Measurements from ENCODE around the gene FHIT.

The FHIT gene

DNA sequence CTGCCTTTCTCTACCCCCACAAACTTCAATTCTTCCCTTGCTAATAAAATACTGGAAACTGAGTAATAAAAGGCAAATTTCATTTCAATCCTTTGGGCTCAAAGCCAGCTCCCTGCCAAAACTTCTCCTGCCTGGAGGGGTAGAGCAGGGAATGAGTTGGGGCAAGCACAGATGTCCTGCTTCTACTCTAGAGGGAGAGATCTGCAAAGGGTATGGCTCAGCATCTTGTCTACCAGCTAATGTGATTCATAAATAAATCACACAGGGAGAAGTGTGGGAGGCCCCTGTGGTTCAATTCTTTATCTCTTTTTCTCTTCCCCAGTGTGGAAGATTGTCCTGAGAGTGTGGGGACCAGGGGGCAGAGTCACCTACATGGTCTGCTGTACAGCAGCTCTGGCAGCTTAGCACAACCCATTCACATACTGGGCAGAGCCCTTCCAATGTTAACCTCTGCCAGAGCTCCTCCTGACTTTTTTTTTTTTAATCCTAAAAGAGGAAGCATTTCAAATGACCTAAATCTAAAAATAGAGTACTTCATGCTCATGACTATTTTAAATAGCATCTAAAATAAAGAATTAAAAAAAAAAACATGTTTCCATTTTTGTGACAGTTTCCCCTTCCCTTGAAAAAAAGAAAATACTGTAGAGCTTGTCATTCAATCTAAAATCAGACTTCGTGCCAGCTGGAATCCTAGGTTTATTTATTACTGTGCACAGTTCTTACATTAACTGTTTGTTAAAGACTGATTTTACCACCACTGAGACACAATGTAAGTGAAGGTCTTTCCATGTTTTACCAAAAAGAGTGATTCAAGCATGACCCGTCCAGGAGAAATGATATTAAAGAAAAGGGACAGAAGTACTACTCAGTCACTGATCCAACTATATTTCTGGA, 1117.7 kb downstream of the FHIT start:
- peak; percentile 16 for DNase-seq

DNA sequence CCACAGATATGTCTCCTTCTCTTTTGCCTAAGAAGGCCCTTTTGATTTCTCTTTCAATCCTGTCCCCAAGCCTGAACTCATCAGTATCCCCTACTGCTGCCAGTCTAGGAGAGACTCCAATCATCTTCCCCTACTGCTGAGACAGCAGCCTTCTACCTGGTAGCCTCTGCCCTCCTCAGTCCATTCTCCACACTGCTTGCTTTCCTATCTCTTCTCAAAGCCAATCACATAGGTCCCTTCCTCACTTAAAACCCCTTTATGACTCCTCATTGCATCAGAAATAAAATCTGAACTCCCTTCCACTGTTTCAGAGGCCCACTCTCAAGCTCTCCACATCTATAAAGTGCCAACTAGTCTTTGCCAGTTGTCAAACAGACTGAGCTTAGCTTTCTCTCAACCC, 1119.6 kb downstream of the FHIT start:
- DNase-seq = no peak

DNA sequence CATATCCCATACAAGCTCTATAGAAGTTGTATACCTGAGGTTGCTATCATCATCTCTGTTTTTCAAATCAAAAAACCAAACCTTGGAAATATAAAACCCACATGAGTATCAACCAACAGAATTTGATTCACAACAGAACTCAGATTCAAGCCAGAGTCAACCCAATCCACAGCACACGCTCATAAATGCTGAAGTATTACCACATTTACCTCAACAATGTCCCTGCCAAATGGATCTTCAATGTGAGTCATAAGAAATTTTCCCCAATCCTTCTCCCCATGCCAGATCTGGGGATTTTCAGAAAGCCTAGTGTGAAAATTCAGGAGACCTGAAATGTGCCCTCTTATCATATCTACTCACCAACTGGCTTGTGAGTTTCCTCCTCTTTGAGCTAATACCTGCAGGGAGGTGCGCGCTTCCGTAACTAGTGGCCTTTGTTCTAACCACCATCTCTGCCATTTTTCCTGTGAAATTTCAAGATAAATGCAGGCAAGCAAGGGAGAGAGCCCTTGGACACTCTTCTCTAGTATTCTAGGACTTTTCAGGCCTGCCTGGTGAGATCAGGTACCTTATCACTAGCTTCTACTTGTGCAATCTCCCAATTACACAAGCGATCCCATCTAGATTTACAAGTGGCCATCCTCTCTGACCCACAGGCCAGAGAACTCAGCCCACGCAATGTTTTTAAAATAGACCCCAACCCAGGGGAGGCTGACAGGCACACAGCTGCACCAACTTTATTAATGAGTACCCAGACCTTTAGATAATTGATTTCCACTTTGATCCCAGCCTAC, 1124.5 kb downstream of the FHIT start:
- DNase-seq = no peak

DNA sequence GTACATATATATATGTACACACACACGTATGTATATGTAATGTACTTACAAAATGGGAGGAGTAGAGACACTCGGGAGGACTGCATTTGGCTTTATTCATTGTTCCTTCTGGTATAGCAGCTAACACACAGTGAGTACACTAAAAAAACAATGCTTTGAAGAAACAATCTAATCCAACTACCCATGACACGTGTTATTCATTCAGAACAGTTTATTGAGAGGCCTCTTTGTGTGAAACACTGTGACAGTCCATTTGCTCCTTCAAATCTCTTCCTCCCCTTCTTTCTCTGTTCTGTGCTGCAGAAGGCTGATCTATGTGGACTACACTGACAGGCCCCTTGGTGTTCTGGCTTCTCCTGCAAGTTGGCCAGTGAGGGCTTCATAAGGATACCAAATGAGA, 1125.6 kb downstream of the FHIT start:
- DNase-seq = no peak

DNA sequence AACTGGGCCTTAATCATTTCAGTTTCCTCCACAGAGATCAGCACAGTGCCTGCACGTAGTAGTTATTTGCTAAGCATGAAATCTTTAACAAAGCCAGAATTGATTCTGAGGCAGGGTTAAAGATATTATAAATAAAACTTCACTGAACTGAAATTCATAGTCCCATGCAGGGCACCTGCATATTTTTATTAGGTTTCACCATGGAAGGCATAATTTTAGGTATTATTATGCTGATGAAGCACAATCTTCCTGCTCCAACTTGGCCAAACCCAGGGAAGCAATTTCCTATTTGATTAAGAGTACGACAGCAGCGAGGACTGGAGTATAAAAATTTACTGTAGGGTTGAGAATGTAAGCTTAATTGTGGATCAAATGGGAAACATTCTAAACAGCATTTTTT, 1131.0 kb downstream of the FHIT start:
- DNase-seq = no peak

DNA sequence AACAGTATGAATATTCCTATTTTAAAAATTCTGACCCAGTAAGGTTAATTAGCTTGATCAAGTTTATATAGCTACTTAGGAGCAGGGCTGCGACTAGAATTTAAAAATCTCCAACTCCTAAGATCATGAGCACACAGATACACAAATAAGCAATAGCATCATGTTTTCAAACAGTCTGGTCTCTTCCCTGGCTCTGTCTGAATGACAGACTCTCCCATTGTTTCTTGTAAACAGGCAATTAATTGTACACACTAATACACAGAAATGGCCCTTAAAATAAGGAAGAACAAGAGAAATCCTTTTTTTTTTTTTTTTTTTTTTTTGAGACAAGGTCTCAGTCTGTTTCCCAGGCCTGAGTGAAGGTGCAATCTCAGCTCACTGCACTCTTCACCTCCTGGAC, 1137.1 kb downstream of the FHIT start:
- no peak for DNase-seq

DNA sequence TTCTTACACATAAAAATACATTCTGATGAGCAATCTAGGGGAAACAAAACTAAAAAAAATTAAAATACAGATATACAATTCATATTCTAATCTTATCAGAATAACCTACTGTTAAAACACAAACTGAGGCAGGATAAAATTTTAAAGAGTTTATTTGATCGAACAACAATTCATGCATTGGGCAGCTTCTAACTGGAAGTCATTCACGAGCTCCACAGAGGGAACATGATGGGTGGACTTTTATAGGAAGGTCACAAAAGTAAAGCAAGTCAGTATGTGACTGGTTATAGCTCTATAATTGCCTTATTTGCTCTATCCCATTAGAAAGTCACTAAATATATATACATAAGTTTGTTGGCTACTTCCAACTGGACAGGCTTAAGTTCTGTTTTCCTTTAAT, 1144.0 kb downstream of the FHIT start:
- no peak for DNase-seq

DNA sequence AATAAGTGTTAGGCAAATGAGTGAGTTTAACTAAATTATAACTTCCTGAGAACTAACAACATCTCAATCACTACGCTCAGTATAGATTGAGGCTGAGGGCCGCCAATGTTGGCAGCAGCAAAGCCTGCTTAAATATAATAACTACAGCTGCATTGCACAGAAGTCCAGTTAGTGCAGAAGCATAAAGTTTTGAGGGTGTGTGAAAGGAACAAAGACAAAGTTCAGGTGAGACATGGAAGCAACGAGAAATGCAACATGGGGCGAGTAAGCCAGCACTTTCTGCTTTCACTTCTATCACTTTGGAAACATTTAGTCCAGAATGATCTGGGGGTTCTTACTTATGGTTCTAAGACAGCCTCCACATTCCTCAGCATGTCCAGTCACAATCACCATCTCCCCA, 1149.1 kb downstream of the FHIT start:
- no peak for DNase-seq

DNA sequence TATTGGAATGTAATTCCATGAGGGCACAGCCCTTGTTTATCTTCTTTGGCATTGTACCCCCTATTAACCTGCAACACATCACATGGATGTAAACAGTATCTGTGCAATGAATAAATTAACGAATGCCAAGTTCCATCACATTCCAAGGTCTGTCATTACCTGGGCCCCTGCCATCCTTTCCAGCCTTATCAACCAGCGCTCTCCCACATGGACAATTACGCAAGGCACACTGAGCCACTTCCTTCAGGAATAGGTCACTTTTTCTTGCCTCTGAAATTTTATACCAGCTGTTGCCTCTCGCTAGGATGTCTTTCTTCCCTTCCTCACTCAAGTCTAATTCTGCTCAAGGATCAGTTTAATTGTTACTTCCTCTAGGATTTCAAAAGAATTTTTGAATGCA, 1149.6 kb downstream of the FHIT start:
- DNase-seq = no peak

DNA sequence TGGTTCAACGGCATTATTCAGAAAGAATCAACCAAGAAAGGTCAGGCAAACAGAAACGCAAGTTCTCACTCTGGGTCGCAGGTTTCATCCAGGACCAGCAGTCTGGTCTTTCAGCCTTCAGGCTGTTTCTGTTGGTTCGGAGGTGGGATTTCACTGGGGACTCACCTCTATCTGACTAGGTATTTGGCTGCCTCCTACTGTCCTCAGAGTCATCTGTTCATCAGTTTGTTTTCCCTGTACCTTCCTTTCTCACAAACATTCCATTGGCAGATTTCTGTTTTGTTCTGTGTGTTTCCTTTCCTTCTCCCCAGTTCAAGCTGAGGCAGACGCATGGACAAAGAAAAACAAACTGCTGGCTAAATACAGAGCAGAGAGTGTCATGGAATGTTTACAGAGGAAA, 1154.8 kb downstream of the FHIT start:
- DNase-seq = no peak

DNA sequence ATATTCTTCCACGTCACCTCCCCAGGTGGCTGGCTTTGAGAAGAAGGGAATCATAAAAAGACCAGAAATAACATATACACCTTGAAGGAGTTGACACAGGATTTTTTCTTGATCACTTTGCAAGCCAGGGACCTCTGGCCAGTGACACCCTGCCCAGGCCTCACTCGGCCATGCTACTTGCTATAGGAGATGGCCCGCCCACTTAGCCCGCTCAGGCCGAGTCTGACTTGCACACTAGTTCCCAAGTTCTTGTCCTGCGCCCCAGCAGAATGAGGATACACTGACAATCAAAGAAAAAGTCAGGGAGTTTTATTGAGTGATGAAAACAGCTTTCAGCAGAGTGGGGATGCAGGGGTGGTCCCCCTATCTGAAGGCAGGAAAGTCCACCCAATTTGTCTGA, 1155.3 kb downstream of the FHIT start:
- no peak for DNase-seq

DNA sequence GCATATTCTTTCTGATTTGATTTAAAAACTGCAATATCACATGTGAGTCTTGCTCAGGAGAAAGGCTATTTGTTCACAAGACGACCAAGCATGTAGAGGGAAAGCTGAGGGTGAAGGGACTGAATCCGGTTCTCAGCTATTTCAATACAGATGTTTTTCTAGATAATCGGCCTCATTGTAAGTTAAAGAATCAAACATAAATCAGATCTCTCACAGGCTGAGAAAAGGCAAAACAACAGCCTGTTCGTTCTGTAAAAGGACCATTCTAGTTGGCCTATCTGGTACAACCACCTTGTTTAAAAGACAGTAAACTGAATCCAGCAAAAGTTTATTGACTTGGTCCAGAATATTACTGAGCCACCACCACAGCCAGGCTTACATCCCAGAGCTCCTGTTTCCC, 1155.7 kb downstream of the FHIT start:
- DNase-seq = no peak

DNA sequence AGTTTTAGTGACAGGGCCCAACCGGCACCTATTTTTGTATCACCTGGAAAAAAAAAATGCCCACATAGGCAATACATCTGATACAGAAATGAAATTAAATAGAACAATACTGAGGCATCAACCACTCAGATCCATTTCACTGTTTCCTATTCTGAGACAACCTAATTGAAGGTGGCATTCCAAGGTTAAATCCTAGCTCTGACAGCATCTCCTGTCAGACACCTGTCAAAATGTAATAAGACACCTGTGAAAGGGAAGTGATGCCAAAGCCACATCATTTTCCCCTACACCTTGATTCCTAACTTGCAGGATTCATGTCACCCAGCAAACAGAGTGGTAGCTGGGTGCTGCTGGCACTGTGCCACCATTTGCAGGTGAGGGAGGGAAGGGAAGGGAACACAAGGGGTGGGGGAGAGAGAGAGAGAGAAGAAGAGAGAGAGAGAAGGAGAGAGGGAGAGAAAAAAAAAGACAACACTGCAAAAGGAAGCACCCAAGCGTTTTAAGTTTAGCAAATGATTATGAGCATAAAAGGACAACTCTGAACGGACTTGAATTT, 1156.8 kb downstream of the FHIT start:
- no peak for DNase-seq

DNA sequence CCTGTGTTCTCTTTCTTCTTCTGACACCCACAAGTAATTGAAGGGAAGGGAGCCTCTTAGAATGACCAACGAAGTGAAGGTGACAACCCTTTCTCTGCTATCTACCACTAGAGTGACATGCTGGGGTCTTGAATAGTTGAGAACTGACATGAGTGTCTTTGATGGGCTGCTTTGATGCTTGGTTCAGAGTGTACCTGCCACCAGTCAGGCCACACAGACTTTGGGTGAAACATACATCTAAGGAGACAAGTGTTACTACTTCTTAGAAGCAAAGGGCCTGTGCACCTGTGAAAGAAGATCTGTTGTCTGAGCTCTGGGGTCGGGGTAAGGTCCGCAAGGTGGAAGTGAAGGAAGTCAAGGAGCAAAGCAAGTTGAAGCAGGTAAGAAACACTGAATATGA, 1160.7 kb downstream of the FHIT start:
- no peak for DNase-seq

DNA sequence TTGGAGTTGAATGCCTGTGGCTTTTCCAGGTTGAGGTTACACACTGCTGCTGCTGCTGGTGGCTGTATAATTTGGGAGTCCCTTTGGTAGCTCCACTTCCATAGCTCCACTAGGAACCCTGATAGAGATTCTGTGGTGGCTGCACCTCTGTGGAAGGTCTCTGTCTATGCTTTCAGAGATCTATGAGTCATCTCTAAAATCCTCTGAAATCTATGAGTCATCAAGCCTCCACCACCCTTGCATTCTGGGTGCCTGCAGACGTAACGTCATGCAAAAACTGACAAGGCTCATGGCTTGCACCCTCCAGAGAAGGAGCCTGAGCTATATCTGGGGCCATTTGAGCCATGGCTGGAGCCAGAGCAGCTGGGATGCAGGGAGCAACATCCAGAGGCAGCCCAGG, 1164.4 kb downstream of the FHIT start:
- DNase-seq = peak; percentile 45

DNA sequence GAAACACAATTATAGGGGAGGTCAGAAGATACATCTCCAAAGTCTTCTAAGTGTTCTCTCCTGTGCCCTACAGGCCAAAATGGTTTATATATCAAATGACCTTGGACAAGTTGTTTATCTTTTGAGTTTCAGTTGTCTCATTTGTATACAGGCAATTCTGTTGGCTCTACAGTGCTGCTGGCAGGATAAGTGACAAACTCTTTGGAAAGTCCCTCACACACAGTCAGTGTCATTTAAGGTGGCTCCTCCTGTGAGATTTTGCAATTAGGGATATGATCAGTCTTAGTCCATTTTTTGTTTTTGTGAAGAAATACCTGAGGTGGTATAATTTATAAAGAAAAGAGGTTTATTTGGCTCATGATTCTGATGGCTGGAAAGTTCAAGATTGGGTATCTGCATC, 1165.6 kb downstream of the FHIT start:
- DNase-seq = peak; percentile 43

DNA sequence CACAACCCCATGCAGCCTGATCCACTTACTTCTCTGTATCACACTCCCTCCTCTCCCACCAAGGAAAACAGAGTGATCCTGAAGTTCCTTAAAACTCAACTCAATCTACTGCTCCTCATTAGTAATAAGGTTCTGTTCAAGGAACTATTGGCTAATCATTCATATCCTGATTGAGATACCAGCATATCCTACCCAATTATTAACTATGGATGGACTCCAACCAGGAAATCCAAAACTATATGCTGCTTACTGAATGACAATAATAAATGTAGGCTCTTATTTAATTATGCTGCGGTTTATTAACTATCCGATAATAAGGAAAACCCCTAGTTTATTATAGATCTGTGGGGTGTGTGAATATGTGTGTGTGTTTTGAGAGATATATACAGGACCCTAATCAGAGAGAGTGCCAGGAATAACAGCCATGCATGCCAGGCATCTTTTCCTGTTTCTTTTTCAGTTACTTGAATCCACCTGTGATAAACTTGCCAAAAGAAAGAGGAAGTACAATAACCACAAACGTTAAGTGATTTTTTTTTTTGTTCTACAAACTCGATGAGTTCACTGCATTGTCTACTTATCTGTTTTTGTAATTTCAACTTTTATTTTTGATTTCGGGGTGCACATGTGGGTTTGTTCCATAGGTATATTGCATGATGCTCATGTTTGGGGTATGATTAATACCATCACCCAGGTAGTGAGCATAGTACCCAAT, 1169.7 kb downstream of the FHIT start:
- no peak for DNase-seq

DNA sequence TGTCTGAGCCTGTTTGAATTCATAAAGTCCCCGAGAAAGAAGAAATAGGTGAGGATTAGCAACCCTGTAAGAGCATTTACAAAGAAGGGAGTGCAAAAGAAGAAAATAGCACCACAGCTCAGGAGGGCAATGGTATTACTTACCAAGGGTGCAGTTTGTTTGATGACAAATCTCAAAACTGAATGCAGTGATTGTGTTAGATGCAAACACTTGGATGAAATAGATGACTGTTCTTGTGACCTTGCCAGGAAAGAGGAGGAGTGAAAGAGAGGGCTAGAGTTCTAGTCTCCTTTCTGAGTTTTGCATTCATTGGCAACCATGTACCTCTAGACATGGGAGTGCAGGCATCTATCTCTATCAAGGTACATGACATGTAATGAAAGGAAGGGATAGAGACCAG, 1170.6 kb downstream of the FHIT start:
- no peak for DNase-seq

DNA sequence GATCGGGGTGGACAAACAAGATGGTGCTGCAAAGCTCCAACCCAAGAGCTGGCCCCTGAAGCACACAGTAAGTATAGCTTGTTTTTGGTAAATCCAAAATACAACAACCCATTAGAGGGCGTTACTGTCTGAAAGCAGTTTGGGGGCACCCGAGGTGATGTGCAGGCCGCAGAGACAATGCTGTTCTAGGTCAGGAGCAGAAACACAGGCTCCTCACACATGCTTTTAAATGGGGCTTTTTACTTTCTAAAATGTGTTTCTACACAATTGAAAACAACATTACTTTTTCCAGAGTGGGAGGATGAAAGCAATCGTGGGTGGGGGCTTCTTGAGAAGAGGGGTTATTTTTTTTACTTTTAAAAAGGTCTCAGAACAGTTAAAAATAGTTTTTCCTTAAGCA, 1172.2 kb downstream of the FHIT start:
- DNase-seq = no peak

DNA sequence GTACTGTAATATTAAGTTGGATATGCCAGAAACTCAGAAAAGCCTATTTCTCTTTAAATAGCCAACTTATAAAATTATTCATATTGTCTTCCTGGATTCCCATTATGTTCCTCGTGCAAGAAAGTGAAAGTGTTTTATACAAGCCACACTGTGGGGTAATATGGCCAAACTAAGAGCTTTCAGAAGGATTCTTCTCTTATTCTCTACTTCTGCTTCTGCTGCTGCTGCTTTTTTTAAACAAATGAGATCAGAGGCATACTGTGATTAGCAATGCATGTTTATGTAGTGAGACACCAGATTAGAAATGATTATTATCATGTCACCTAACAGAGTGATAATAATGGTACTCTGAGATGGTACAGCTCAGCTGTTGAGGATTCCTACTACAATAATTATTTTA, 1174.9 kb downstream of the FHIT start:
- DNase-seq = peak; percentile 90

DNA sequence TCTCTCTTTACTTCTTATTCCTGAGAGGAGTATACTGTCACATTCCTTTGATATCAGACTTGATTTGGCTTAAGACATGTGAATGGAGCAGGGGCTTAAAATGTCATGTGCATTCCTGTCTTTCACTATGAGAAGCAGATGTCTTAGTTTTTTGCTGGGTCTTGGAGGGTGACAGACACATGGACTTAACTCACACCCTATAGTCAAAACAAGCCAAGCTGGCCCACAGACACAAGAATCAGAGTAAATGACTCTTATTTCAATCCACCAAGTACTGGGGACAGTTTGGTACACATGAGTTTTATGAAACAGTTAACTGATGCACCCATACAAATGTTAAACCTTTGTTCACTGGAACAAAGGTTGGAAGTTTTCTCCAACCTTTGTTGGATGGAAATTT, 1177.3 kb downstream of the FHIT start:
- DNase-seq = no peak

DNA sequence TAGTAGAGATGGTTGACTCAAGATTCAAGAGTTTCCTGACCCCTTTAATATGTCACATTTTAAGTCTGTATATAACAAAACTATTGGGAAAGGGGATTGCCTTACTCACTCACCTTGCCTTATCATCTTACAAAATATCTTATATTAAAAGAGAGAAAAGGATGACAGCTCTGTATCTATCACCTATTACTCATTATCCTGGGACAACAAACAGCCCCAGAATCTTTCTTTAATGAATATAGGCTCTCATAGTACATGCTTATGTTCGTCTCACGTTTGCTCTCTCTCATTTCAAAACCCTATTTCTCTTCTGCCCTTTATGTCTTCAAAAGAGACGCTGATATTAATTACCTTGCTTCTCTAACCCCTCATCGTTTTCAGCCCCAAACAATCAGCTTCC, 1178.0 kb downstream of the FHIT start:
- no peak for DNase-seq

DNA sequence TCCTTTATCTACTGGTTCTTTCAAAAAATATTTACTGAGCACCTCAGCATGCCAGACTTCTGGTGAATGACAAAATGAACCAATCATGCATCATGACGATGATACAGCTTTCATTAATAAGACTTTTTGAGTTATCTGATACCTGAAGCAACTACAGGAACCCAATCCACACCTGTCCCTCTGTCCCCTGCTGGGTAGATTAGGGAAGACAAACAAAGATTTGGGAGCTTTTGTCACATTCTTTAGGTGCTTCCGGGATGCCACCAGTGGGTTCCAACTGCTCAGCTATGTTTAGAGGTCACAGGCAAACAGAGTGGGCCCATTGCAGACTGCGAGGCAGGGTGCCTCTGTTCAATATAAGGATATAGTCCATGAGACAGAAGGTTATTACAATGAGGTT, 1180.9 kb downstream of the FHIT start:
- DNase-seq = no peak

All from inflammatory macrophage treated with lipopolysaccharide for 4 hours (primary cell).